ENCODE results near the gene GPSM1.

Gene GPSM1

GRCh38 chr9:136383436-136383835 is 56.1 kb downstream of the GPSM1 start:
- peaks cover 38% of the 10 kb centered on the region for H3K36me3 ChIP-seq (ENCODE audit: control insufficient read depth, insufficient read depth, low read length)
- H3K27me3 ChIP-seq (replicated peaks; ENCODE audit: control insufficient read depth, insufficient read depth, low read length) = no peaks in the 10 kb centered on the region
- DNase-seq (ENCODE audit: extremely low read depth, insufficient read length) = no peak
- no peak for TF ChIP-seq CTCF (IDR thresholded peaks at IDR 0.05; ENCODE audit: insufficient read depth, low read length, poor library complexity, severe bottlenecking)
- no peak overlapping the region for H3K4me3 ChIP-seq (replicated peaks; ENCODE audit: low read depth, low read length)

- no peak for DNase-seq (ENCODE audit: extremely low read depth, insufficient read length)
- Histone ChIP-seq H3K4me3 (replicated peaks; ENCODE audit: low read depth, low read length) (no peak overlapping the region), H3K36me3 (ENCODE audit: control insufficient read depth, insufficient read depth, low read length) (peaks cover 37% of the 10 kb centered on the region), H3K27me3 (replicated peaks; ENCODE audit: control insufficient read depth, insufficient read depth, low read length) (no peaks in the 10 kb centered on the region)
- no peak for TF ChIP-seq CTCF (IDR thresholded peaks at IDR 0.05; ENCODE audit: insufficient read depth, low read length, poor library complexity, severe bottlenecking)
These were observed 57.7 kb downstream of the GPSM1 start for GRCh38 chr9:136385015-136385414.

GRCh38 chr9:136386018-136386417 is 58.7 kb downstream of the GPSM1 start:
- TF ChIP-seq CTCF (IDR thresholded peaks at IDR 0.05; ENCODE audit: insufficient read depth, low read length, poor library complexity, severe bottlenecking) = no peak
- no peak for DNase-seq (ENCODE audit: extremely low read depth, insufficient read length)
- Histone ChIP-seq H3K4me3 (replicated peaks; ENCODE audit: low read depth, low read length) (no peak overlapping the region), H3K27me3 (replicated peaks; ENCODE audit: control insufficient read depth, insufficient read depth, low read length) (no peaks in the 10 kb centered on the region), H3K36me3 (ENCODE audit: control insufficient read depth, insufficient read depth, low read length) (peaks cover 30% of the 10 kb centered on the region)

GRCh38 chr9:136387217-136387616 is 59.9 kb downstream of the GPSM1 start:
- no peak for TF ChIP-seq CTCF (IDR thresholded peaks at IDR 0.05; ENCODE audit: insufficient read depth, low read length, poor library complexity, severe bottlenecking)
- H3K36me3 ChIP-seq (ENCODE audit: control insufficient read depth, insufficient read depth, low read length) = peaks cover 35% of the 10 kb centered on the region

GRCh38 chr9:136389396-136389795 is 62.1 kb downstream of the GPSM1 start:
- DNase-seq (ENCODE audit: extremely low read depth, insufficient read length) = no peak
- Histone ChIP-seq H3K27me3 (replicated peaks; ENCODE audit: control insufficient read depth, insufficient read depth, low read length) (no peaks in the 10 kb centered on the region), H3K36me3 (ENCODE audit: control insufficient read depth, insufficient read depth, low read length) (peaks cover 42% of the 10 kb centered on the region), H3K4me3 (replicated peaks; ENCODE audit: low read depth, low read length) (no peak overlapping the region)
- no peak for TF ChIP-seq CTCF (IDR thresholded peaks at IDR 0.05; ENCODE audit: insufficient read depth, low read length, poor library complexity, severe bottlenecking)

More at GRCh38 chr9:136387217-136387616, 59.9 kb downstream of the GPSM1 start:
- H3K27me3 ChIP-seq (replicated peaks; ENCODE audit: control insufficient read depth, insufficient read depth, low read length) = no peaks in the 10 kb centered on the region
- H3K4me3 ChIP-seq (replicated peaks; ENCODE audit: low read depth, low read length) = no peak overlapping the region
- no peak for DNase-seq (ENCODE audit: extremely low read depth, insufficient read length)

Measured in GM06990 (cell line).